ENCODE results near the gene HOOK2. TPM values are rescaled to one million over a fixed set of nuclear protein-coding genes. Genes with fewer than 3 reads are reported as not detected.

Gene HOOK2
- total and polyA plus RNA-seq, 9 of the 15 experiments (the other 6 are each of a cell fraction or from before 2014, with no cell fraction given), result 1.3 to 17.2 (median 9.9) TPM

DNA sequence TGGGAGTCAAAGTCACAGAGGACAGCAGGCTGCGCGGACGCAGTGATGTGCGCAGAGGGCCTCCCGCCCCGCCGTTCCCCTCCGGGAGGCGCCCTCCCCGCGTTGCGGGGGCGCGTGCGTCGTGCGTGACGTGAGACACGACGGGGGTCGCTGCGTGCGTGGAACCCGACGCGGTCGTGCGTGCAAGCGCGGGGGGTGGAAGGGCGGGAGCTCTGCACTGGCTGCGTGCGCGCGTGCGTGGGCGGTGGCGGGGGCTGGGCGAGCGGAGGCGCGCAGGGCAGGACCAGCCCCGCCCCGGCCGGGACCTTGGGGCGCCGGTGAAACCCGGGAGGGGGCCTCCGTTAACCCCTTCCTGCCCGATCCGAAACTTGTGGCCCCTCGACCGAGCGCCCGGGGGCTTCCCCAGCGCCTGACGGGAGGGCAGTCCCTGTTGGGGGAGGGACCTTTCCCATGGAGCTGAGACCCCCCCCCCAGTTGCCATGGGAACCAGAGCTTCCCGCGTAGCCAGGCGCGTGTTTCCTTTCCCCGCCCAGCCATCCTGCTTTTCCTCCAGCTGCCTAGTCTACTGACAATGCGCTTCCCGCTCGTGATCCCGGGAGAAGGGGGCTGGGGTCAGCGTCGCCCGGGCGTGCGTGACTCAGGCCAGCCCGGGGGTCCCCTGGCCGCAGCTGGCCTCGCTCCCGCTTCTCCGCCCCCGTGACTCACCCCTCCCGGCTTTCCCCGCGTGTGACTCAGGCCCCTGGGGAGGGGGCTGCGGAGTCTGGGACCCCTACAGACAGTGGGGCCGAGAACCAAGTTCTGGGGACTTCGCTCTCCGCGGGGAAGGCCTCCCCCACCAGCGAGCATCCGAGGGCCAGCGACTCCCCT, 7.3 kb upstream of the HOOK2 start (continued):
- TF ChIP-seq E2F3 (CRISPR knock-in tag; IDR thresholded peaks at IDR 0.05), result peak; percentile 71
- TF ChIP-seq ILK (tag; IDR thresholded peaks at IDR 0.05; ENCODE audit: borderline replicate concordance, low read depth), result no peak
- 0 out of 2 replicates have a peak, but pooled peaks have one; percentile 45 for TF ChIP-seq CBX1 (IDR thresholded peaks at IDR 0.05; ENCODE audit: low read depth)
- TF ChIP-seq, protein P1, sequence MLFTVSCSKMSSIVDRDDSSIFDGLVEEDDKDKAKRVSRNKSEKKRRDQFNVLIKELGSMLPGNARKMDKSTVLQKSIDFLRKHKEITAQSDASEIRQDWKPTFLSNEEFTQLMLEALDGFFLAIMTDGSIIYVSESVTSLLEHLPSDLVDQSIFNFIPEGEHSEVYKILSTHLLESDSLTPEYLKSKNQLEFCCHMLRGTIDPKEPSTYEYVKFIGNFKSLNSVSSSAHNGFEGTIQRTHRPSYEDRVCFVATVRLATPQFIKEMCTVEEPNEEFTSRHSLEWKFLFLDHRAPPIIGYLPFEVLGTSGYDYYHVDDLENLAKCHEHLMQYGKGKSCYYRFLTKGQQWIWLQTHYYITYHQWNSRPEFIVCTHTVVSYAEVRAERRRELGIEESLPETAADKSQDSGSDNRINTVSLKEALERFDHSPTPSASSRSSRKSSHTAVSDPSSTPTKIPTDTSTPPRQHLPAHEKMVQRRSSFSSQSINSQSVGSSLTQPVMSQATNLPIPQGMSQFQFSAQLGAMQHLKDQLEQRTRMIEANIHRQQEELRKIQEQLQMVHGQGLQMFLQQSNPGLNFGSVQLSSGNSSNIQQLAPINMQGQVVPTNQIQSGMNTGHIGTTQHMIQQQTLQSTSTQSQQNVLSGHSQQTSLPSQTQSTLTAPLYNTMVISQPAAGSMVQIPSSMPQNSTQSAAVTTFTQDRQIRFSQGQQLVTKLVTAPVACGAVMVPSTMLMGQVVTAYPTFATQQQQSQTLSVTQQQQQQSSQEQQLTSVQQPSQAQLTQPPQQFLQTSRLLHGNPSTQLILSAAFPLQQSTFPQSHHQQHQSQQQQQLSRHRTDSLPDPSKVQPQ (CRISPR knock-in tag; IDR thresholded peaks at IDR 0.05; ENCODE audit: borderline replicate concordance), result no peak
- peak; percentile 42; the same call in 1 of the 2 replicates for TF ChIP-seq ZNF175 (CRISPR knock-in tag; IDR thresholded peaks at IDR 0.05; ENCODE audit: low read depth)
- peak; percentile 60; the same call in 1 of the 2 replicates for TF ChIP-seq FOXM1 (IDR thresholded peaks at IDR 0.05; ENCODE audit: low read depth)
- peak; percentile 91 for TF ChIP-seq FOXM1 (CRISPR knock-in tag; IDR thresholded peaks at IDR 0.05; ENCODE audit: low read depth)
- TF ChIP-seq, protein P2, sequence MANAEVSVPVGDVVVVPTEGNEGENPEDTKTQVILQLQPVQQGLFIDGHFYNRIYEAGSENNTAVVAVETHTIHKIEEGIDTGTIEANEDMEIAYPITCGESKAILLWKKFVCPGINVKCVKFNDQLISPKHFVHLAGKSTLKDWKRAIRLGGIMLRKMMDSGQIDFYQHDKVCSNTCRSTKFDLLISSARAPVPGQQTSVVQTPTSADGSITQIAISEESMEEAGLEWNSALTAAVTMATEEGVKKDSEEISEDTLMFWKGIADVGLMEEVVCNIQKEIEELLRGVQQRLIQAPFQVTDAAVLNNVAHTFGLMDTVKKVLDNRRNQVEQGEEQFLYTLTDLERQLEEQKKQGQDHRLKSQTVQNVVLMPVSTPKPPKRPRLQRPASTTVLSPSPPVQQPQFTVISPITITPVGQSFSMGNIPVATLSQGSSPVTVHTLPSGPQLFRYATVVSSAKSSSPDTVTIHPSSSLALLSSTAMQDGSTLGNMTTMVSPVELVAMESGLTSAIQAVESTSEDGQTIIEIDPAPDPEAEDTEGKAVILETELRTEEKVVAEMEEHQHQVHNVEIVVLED (CRISPR knock-in tag; IDR thresholded peaks at IDR 0.05), result peak; percentile 99
- peak in 1 of 2 experiments; percentile 98; a peak in 3 of 4 replicates for TF ChIP-seq HDAC1 (IDR thresholded peaks at IDR 0.05)
- TF ChIP-seq CREM (IDR thresholded peaks at IDR 0.05; ENCODE audit: low read depth), result peak; percentile 88
- no peak for TF ChIP-seq SMAD2 (IDR thresholded peaks at IDR 0.05; ENCODE audit: low read depth, low read length)
- peak; percentile 92 for TF ChIP-seq NCOA6 (IDR thresholded peaks at IDR 0.05)
- TF ChIP-seq SAP30 (IDR thresholded peaks at IDR 0.05; ENCODE audit: borderline replicate concordance, insufficient read depth, low read depth, low read length, poor library complexity, severe bottlenecking), result peak; percentile 41
- peak; percentile 98 for TF ChIP-seq MTA3 (IDR thresholded peaks at IDR 0.05; ENCODE audit: borderline replicate concordance)
- TF ChIP-seq ETV5 (CRISPR knock-in tag; IDR thresholded peaks at IDR 0.05; ENCODE audit: low read depth), result peak; percentile 54
- peak; percentile 72 for TF ChIP-seq NFIC (IDR thresholded peaks at IDR 0.05)
- peak; percentile 32; the same call in 1 of the 2 replicates for TF ChIP-seq NR3C1 (CRISPR knock-in tag; IDR thresholded peaks at IDR 0.05)
- TF ChIP-seq MEF2D (tag; conservative IDR thresholded peaks at IDR 0.05; ENCODE audit: low read depth), result no peak
- TF ChIP-seq STAG1 (CRISPR knock-in tag; IDR thresholded peaks at IDR 0.05; ENCODE audit: borderline replicate concordance), result no peak
- no peak for TF ChIP-seq ZNF699 (CRISPR knock-in tag; IDR thresholded peaks at IDR 0.05; ENCODE audit: insufficient replicate concordance)
